ENCODE data around the gene NINL. TPM values are rescaled to one million over a fixed set of nuclear protein-coding genes. Genes with fewer than 3 reads are reported as not detected.
"Not testable (repeated sequence)": the region's sequence is repeated elsewhere in the genome, so short reads cannot be mapped to it uniquely, and the experiment has no call there.

NINL gene
- total RNA-seq, 4 donors from 2014 or later = 3.0 to 5.8 (median 3.7) TPM

DNA sequence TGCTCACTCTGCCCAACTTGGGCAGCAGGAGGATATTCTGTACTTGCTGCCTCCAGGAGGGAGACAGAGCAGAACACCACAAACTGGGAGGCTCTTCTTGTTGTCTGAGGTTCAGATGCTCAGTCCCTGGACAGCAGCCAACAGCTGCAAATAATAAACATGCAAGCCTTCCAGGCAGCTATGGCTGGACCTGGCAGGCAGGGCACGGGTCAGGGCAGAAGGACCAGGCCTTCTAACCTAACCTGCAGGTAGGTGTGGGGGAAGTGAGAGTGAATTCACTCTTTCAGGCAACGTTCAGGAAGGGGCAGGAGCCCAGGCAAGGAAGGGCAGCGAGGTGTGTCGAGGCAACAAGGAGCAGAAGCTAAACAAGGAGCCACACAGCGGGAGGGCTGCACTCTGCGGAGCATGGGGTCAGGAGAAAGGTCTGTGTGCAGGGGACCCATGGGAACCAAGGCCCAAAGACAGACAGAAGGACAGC, 31.5 kb downstream of the NINL start:
- Histone ChIP-seq H3K4me1 (peaks cover 3 to 32% (median 27%) of the 10 kb centered on the region in 4 donors), H3K4me3 (no peak overlapping the region), H3K36me3 (peaks cover 0 to 4% (median 0%) of the 10 kb centered on the region in 4 donors), H3K27ac (replicated peaks in 1 of 4) (no peak overlapping the region), H3K27me3 (no peaks in the 10 kb centered on the region), H3K9me3 (no peaks in the 10 kb centered on the region)
- no peak for DNase-seq (ENCODE audit: extremely low spot score)
- TF ChIP-seq CTCF (IDR thresholded peaks at IDR 0.05) = no peak
- no peak for TF ChIP-seq POLR2A (IDR thresholded peaks at IDR 0.05; ENCODE audit: low read depth)
- no peak for TF ChIP-seq EP300 (IDR thresholded peaks at IDR 0.05)
- no peak for TF ChIP-seq POLR2AphosphoS5 (IDR thresholded peaks at IDR 0.05)
- intact Hi-C loops (cut with DNase I) = no loop called here
- WGBS = 80% methylated on average over 5 of the region's 6 CpGs

- H3K9me3 ChIP-seq = no peaks in the 10 kb centered on the region
- intact Hi-C loops (cut with DNase I) = no loop called here
- H3K4me1 ChIP-seq = peaks cover 3 to 32% (median 28%) of the 10 kb centered on the region in 4 donors
- no peak for TF ChIP-seq POLR2A (IDR thresholded peaks at IDR 0.05; ENCODE audit: low read depth)
- TF ChIP-seq POLR2AphosphoS5 (IDR thresholded peaks at IDR 0.05) = no peak
- no peak for TF ChIP-seq CTCF (IDR thresholded peaks at IDR 0.05)
- no peak for TF ChIP-seq EP300 (IDR thresholded peaks at IDR 0.05)
- no peaks in the 10 kb centered on the region for H3K27me3 ChIP-seq
- WGBS = 96% methylated on average over 5 of the region's 5 CpGs
- no peak overlapping the region for H3K4me3 ChIP-seq
- H3K27ac ChIP-seq (replicated peaks in 1 of 4) = no peak overlapping the region
- no peak for DNase-seq (ENCODE audit: extremely low spot score)
- H3K36me3 ChIP-seq = no peaks in the 10 kb centered on the region
Observed at GRCh38 chr20:25552977-25553376, 32.4 kb downstream of the NINL start.

- Histone ChIP-seq H3K27me3 (no peaks in the 10 kb centered on the region), H3K27ac (replicated peaks in 1 of 4) (no peak overlapping the region), H3K9me3 (no peaks in the 10 kb centered on the region), H3K4me1 (peaks cover 3 to 32% (median 28%) of the 10 kb centered on the region in 4 donors), H3K36me3 (no peaks in the 10 kb centered on the region), H3K4me3 (no peak overlapping the region)
- 63% methylated on average over 6 of the region's 6 CpGs for WGBS
- no peak for DNase-seq (ENCODE audit: extremely low spot score)
- intact Hi-C loops (cut with DNase I) = no loop called here
- TF ChIP-seq POLR2AphosphoS5 (IDR thresholded peaks at IDR 0.05) = no peak
- no peak for TF ChIP-seq POLR2A (IDR thresholded peaks at IDR 0.05; ENCODE audit: low read depth)
- TF ChIP-seq EP300 (IDR thresholded peaks at IDR 0.05) = no peak
- no peak for TF ChIP-seq CTCF (IDR thresholded peaks at IDR 0.05)
Observed at GRCh38 chr20:25551413-25552215, 33.7 kb downstream of the NINL start.

DNA sequence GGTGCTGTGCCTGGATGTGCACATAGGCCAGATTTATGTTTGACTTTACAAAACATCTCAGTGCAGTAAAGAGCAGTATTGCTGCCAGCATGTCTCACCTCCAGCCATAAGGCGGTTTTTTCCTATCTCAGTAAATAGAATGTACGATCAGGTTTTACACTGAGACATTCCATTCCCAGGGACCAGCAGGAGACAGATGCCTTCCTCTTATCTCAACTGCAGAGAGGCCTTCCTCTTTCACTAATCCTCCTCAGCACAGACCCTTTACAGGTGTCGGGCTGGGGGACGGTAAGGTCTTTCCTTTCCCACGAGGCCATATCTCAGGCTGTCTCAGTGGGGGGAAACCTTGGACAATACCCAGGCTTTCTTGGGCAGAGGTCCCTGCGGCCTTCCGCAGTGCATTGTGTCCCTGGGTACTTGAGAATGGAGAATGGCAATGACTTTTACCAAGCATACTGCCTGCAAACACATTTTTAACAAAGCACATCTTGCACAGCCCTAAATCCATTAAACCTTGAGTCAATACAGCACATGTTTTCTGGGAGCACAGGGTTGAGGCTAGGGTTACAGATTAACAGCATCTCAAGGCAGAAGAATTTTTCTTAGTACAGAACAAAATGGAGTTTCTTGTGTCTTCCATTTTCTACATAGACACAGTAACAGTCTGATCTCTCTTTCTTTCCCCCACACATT, 34.5 kb downstream of the NINL start:
- WGBS = 86% methylated on average over 7 of the region's 7 CpGs
- H3K4me3 ChIP-seq; H3K27ac ChIP-seq (replicated peaks in 1 of 4); H3K27me3 ChIP-seq; DNase-seq (ENCODE audit: extremely low spot score); H3K9me3 ChIP-seq; H3K36me3 ChIP-seq; intact Hi-C loops (cut with DNase I): not testable (repeated sequence)
- H3K4me1 ChIP-seq = peaks cover 3 to 32% (median 28%) of the 10 kb centered on the region in 4 donors

DNA sequence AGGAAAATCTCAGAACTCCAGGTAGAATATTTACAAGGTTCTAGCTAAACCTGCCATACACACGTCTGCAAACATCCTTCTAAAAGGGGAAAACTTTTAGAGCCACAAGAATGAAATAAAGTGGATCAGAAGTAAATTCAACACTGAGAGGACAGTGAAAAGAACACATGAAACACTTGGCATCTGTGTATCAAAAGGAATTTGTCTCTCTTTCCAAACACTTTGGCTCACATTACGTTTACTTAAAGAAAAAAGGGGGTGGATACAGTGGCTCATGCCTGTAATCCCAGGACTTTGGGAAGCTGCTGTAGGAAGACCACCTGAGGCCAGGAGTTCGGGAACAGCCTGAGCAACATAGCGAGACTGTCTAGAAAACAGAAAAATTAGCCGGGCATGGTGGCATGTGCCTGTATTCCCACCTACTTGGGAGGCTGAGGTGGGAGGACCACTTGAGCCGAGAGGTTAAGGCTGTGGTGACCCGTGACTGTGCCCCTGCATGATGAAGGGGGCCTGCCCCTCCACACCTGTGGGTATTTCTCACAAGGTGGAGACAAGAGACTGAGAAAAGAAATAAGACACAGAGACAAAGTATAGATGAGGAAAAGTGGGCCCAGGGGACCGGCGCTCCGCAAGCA, 35.4 kb downstream of the NINL start:
- no peak for DNase-seq (ENCODE audit: extremely low spot score)
- WGBS = 69% methylated on average over 10 of the region's 10 CpGs
- Histone ChIP-seq H3K9me3 (no peaks in the 10 kb centered on the region), H3K4me1 (peaks cover 3 to 32% (median 28%) of the 10 kb centered on the region in 4 donors), H3K36me3 (no peaks in the 10 kb centered on the region), H3K27ac (replicated peaks in 1 of 4) (no peak overlapping the region), H3K27me3 (no peaks in the 10 kb centered on the region), H3K4me3 (no peak overlapping the region)
- intact Hi-C loops (cut with DNase I) = loop anchor here (10.0 kb wide), 1 partner anchor 75 kb away; the partner anchor contains the start of gene NANP
- TF ChIP-seq CTCF (IDR thresholded peaks at IDR 0.05) (no peak), POLR2A (IDR thresholded peaks at IDR 0.05; ENCODE audit: low read depth) (no peak), EP300 (IDR thresholded peaks at IDR 0.05) (no peak), POLR2AphosphoS5 (IDR thresholded peaks at IDR 0.05) (no peak)

Measured in esophagus muscularis mucosa (tissue), 4 donors.